Upper lobe of left lung (tissue), 6 donors: ENCODE measurements around the gene C22orf23. TPM values are rescaled to one million over a fixed set of nuclear protein-coding genes. Genes with fewer than 3 reads are reported as not detected.
"Not testable (repeated sequence)": the region's sequence is repeated elsewhere in the genome, so short reads cannot be mapped to it uniquely, and the experiment has no call there.

Experiments
- ATAC-seq, 2 donors: fragments of 200-7000 bp; cut with Tn5 transposase; one replicate each; pipeline ENCODE4 v1.9.1; 2022; ENCODE audit warnings: mild to moderate bottlenecking in 2 of 2, moderate library complexity in 2 of 2; ENCODE audit not compliant: low FRiP score in 2 of 2
- DNase-seq, 2 donors: peaks; one replicate each; pipeline ENCODE4 v3.0.0-alpha.2; 2019 to 2020
- H3K27ac ChIP-seq, 4 donors: fragments of 200-600 bp; sonication (generic); one replicate each; pipeline ENCODE4 v1.5.1; 2016 to 2019
- H3K27me3 ChIP-seq, 4 donors: fragments of 200-600 bp; sonication (generic); one replicate each; pipeline ENCODE4 v1.5.1; 2017 to 2019
- H3K36me3 ChIP-seq, 4 donors: fragments of 200-600 bp; sonication (generic); one replicate each; pipeline ENCODE4 v1.5.1; 2016 to 2019
- H3K4me1 ChIP-seq, 4 donors: fragments of 200-600 bp; sonication (generic); one replicate each; pipeline ENCODE4 v1.5.1; 2018 to 2019
- H3K4me3 ChIP-seq, 4 donors: fragments of 200-600 bp; sonication (generic); one replicate each; pipeline ENCODE4 v1.5.1; 2017 to 2019; ENCODE audit warnings: mild to moderate bottlenecking in 2 of 4, moderate library complexity in 1 of 4
- H3K9me3 ChIP-seq, 4 donors: fragments of 200-600 bp; sonication (generic); one replicate each; pipeline ENCODE4 v1.5.1; 2018 to 2019
- CTCF ChIP-seq, 6 experiments: fragments of 450-650 bp in 4 of 6; fragments of 200-600 bp in 2 of 6; sonication (generic) in 2 of 6; IDR thresholded peaks; one replicate each; pipeline ENCODE4 v1.5.1; 2016 to 2019; ENCODE audit warnings: antibody characterized with exemption in 6 of 6
- EP300 ChIP-seq, 4 donors: sonication (generic); formaldehyde crosslinking; IDR thresholded peaks; one replicate each; pipeline ENCODE4 v1.5.1; 2017; ENCODE audit warnings: antibody characterized with exemption in 4 of 4, control low read depth in 2 of 4
- POLR2A ChIP-seq, 4 donors: fragments of 450-650 bp; IDR thresholded peaks; one replicate each; pipeline ENCODE4 v1.5.1; 2016 to 2017; ENCODE audit warnings: antibody characterized with exemption in 4 of 4, mild to moderate bottlenecking in 2 of 4
- POLR2AphosphoS5 ChIP-seq, 2 donors: sonication (generic); formaldehyde crosslinking; IDR thresholded peaks; one replicate each; pipeline ENCODE4 v1.5.1; 2017; ENCODE audit warnings: antibody characterized with exemption in 2 of 2
- WGBS, 2 donors: methylation state at CpG; one replicate each; pipeline ENCODE4 v1.1.5; 2017 to 2018; 5-methylcytosine and 5-hydroxymethylcytosine counted together
- total RNA-seq, 6 donors: library from RNA; depleted of rRNA in 4 of 6; stranded (reverse); fragments of >200 nt in 4 of 6; gene quantifications; one replicate each; pipeline versions ENCODE4 v1.1.0 to v1.2.1, GENCODE V29; 2016 to 2021
- donor health status: DM: no; HTN: no; CAD: no; lungs with moderate emphysema.
- donor health status: DM: no; HTN: yes; CAD: no; lungs with severe emphysema.

C22orf23 gene
- total RNA-seq, 6 donors from 2014 or later: 0.46 to 7.2 (median 1.2) TPM; not detected in 1

GRCh38 chr22:37953062-37953436 is 352 bp downstream of the C22orf23 start:
- peaks cover 18 to 28% (median 21%) of the 10 kb centered on the region in 4 donors for H3K4me1 ChIP-seq
- peak overlapping the region; percentile 46 to 98 (median 87) for H3K4me3 ChIP-seq
- H3K36me3 ChIP-seq: peaks cover 5 to 18% (median 16%) of the 10 kb centered on the region in 4 donors
- TF ChIP-seq CTCF (IDR thresholded peaks at IDR 0.05) (no peak), EP300 (IDR thresholded peaks at IDR 0.05) (no peak), POLR2A (IDR thresholded peaks at IDR 0.05) (no peak), POLR2AphosphoS5 (IDR thresholded peaks at IDR 0.05) (no peak)
- H3K27ac ChIP-seq: peak overlapping the region in 2 of 4 donors; percentile 88 to 91
- no peaks in the 10 kb centered on the region for H3K27me3 ChIP-seq
- ATAC-seq: peak; percentile 72 to 76
- H3K9me3 ChIP-seq: no peaks in the 10 kb centered on the region
- WGBS, 2 donors: 0 to 1% methylated on average over 2 to 13 of the region's 13 CpGs
- no peak for DNase-seq

- peak overlapping the region; percentile 46 to 98 (median 87) for H3K4me3 ChIP-seq
- peak in 1 of 2 donors; percentile 3 for ATAC-seq
- H3K9me3 ChIP-seq, H3K27me3 ChIP-seq, H3K27ac ChIP-seq, DNase-seq: not testable (repeated sequence)
- H3K4me1 ChIP-seq: peaks cover 18 to 28% (median 21%) of the 10 kb centered on the region in 4 donors
- 16 to 18% methylated on average over 14 to 15 of the region's 20 CpGs for WGBS, 2 donors
- H3K36me3 ChIP-seq: peaks cover 5 to 14% (median 12%) of the 10 kb centered on the region in 4 donors
Observed at GRCh38 chr22:37952629-37953028, 772 bp downstream of the C22orf23 start.

GRCh38 chr22:37951305-37951704 is 2.1 kb downstream of the C22orf23 start:
- WGBS, 2 donors: 59 to 63% methylated on average over 8 of the region's 8 CpGs
- no peak overlapping the region for H3K4me3 ChIP-seq
- H3K36me3 ChIP-seq: peaks cover 0 to under 1% (median 0%) of the 10 kb centered on the region in 4 donors
- no peak overlapping the region for H3K27ac ChIP-seq
- ATAC-seq (no peak), DNase-seq (no peak)
- TF ChIP-seq CTCF (IDR thresholded peaks at IDR 0.05): no peak
- no peak for TF ChIP-seq POLR2AphosphoS5 (IDR thresholded peaks at IDR 0.05)
- no peak for TF ChIP-seq EP300 (IDR thresholded peaks at IDR 0.05)
- TF ChIP-seq POLR2A (IDR thresholded peaks at IDR 0.05): no peak
- no peaks in the 10 kb centered on the region for H3K9me3 ChIP-seq
- no peaks in the 10 kb centered on the region for H3K27me3 ChIP-seq
- H3K4me1 ChIP-seq: peaks cover 18 to 28% (median 21%) of the 10 kb centered on the region in 4 donors

GRCh38 chr22:37947142-37947795 is 6.1 kb downstream of the C22orf23 start:
- not testable (repeated sequence) for H3K4me1 ChIP-seq, H3K27ac ChIP-seq, H3K27me3 ChIP-seq, H3K9me3 ChIP-seq, DNase-seq, H3K4me3 ChIP-seq, ATAC-seq
- WGBS, 2 donors: 96 to 97% methylated on average over 14 of the region's 14 CpGs
- H3K36me3 ChIP-seq: peaks cover 0 to 12% (median 0%) of the 10 kb centered on the region in 4 donors

- 92 to 95% methylated on average over 11 of the region's 11 CpGs for WGBS, 2 donors
- peaks cover 8 to 40% (median 19%) of the 10 kb centered on the region in 4 donors for H3K36me3 ChIP-seq
- not testable (repeated sequence) for DNase-seq, H3K9me3 ChIP-seq, H3K27ac ChIP-seq, H3K4me1 ChIP-seq, H3K4me3 ChIP-seq, ATAC-seq, H3K27me3 ChIP-seq
Observed at GRCh38 chr22:37944423-37944822, 9.0 kb downstream of the C22orf23 start.

- Histone ChIP-seq H3K4me3 (no peak overlapping the region), H3K4me1 (no peaks in the 10 kb centered on the region), H3K9me3 (no peaks in the 10 kb centered on the region), H3K27me3 (no peaks in the 10 kb centered on the region), H3K27ac (no peak overlapping the region), H3K36me3 (peaks cover 8 to 47% (median 23%) of the 10 kb centered on the region in 4 donors)
- DNase-seq: no peak
- 92 to 96% methylated on average over 4 to 7 of the region's 7 CpGs for WGBS, 2 donors
- no peak for ATAC-seq
- TF ChIP-seq EP300 (IDR thresholded peaks at IDR 0.05) (no peak), POLR2AphosphoS5 (IDR thresholded peaks at IDR 0.05) (no peak), CTCF (IDR thresholded peaks at IDR 0.05) (no peak), POLR2A (IDR thresholded peaks at IDR 0.05) (no peak)
Observed at GRCh38 chr22:37943825-37944198, 9.6 kb downstream of the C22orf23 start.
